H1 (cell line): ENCODE results near the gene KRTAP10-2. TPM values are rescaled to one million over a fixed set of nuclear protein-coding genes. Genes with fewer than 3 reads are reported as not detected.

Experiments used
- CBX5 ChIP-seq: fragments of 300-800, 300-1000 bp; sonication (generic); IDR thresholded peaks from 2 replicates; pipeline ENCODE4 v1.7.1; 2016; ENCODE audit warnings: antibody characterized with exemption, low read length, low read depth
- CBX8 ChIP-seq: fragments of 300-800, 300-1000 bp; sonication (generic); IDR thresholded peaks from 2 replicates; pipeline ENCODE4 v1.7.1; 2016; ENCODE audit warnings: low read depth, low read length, borderline replicate concordance
- CHD7 ChIP-seq: fragments of 300-600 bp; sonication (generic); IDR thresholded peaks from 2 replicates; pipeline ENCODE4 v1.7.1; 2012; ENCODE audit warnings: low read length, moderate library complexity, mild to moderate bottlenecking, inconsistent platforms; ENCODE audit not compliant: insufficient replicate concordance
- CTBP2 ChIP-seq: IDR thresholded peaks from 2 replicates; pipeline ENCODE4 v1.7.0; 2011; ENCODE audit warnings: borderline replicate concordance, mild to moderate bottlenecking, moderate library complexity, mixed read lengths, low read length; ENCODE audit not compliant: insufficient read depth, insufficient read length
- KDM1A ChIP-seq: fragments of 200-600, 300-600 bp; sonication (generic); IDR thresholded peaks from 2 replicates; pipeline ENCODE4 v1.7.1; 2016; ENCODE audit warnings: mild to moderate bottlenecking, low read length, borderline replicate concordance
- RXRA ChIP-seq: IDR thresholded peaks from 2 replicates; pipeline ENCODE4 v1.6.1; 2011; ENCODE audit warnings: low read depth, mild to moderate bottlenecking, low read length, moderate library complexity; ENCODE audit not compliant: insufficient read depth
- SP1 ChIP-seq: IDR thresholded peaks from 2 replicates; pipeline ENCODE4 v1.6.1; 2011; ENCODE audit warnings: low read depth, low read length
- SUZ12 ChIP-seq: fragments of 200-600 bp; sonication (generic); IDR thresholded peaks from 2 replicates; pipeline ENCODE4 v1.6.1; 2012; ENCODE audit warnings: mild to moderate bottlenecking, inconsistent platforms, low read length, moderate library complexity, mixed read lengths
- TAF7 ChIP-seq: optimal IDR thresholded peaks from 2 replicates; pipeline ENCODE3; 2011; ENCODE audit warnings: low read depth, mild to moderate bottlenecking, inconsistent platforms, low read length, moderate library complexity, borderline replicate concordance
- TCF12 ChIP-seq: IDR thresholded peaks from 2 replicates; pipeline ENCODE4 v1.6.1; 2011; ENCODE audit warnings: low read depth, mild to moderate bottlenecking, low read length
- polyA plus RNA-seq, 7 experiments: library from polyadenylated mRNA; depleted of rRNA in 3 of 7; stranded (reverse) in 5 of 7; unstranded in 2 of 7; fragments of >200 nt in 5 of 7; fragments of 200-250 nt in 2 of 7; gene quantifications; 1 replicate in 5 of 7; 2 replicates in 1 of 7; 4 replicates in 1 of 7; pipeline versions ENCODE4 v1.2.1 to v1.2.3, GENCODE V29; 2011 to 2013; ENCODE audit warnings: missing spikeins in 2 of 7, mixed read lengths in 2 of 7
- total RNA-seq: library from RNA; stranded (reverse); fragmentation: NEBNext Ultra II Directional; extraction: Animal tissue kit (Norgen Biotek cat#: 25700); gene quantifications from 2 replicates; pipeline ENCODE4 v1.2.1, GENCODE V29; 2021

Gene KRTAP10-2
- total and polyA plus RNA-seq, 2 of the 8 experiments (the other 6 are each of a cell fraction or from before 2014, with no cell fraction given) = 0.11 TPM; not detected in 1

- no peak for TF ChIP-seq CHD7
- TF ChIP-seq TCF12 = no peak
- TF ChIP-seq SP1 = no peak
- TF ChIP-seq CBX5 = no peak
- TF ChIP-seq CTBP2 = no peak
- TF ChIP-seq RXRA = no peak
- TF ChIP-seq CBX8 = no peak
- TF ChIP-seq TAF7 = no peak
- TF ChIP-seq KDM1A = no peak
- TF ChIP-seq SUZ12 = no peak
- TF ChIP-seq, all 59 proteins: peak for 0
Observed at GRCh38 chr21:44534688-44535087, 16.6 kb downstream of the KRTAP10-2 start (continued).
